Neuronal stem cell (in vitro differentiated cells): ENCODE measurements around the gene GINS1.

Experiments
- DNase-seq: peaks from one replicate; pipeline ENCODE4 v3.0.0-alpha.2; 2013; ENCODE audit warnings: low spot score
- H2AFZ ChIP-seq: one replicate; pipeline ENCODE4 v1.6.1; 2013; ENCODE audit warnings: mild to moderate bottlenecking, low read length, inconsistent platforms
- H2AK5ac ChIP-seq: 2 replicates; pipeline ENCODE4 v1.6.1; 2013; ENCODE audit warnings: low read depth, mild to moderate bottlenecking, inconsistent platforms, low read length, moderate library complexity, mixed read lengths
- H2BK120ac ChIP-seq: 2 replicates; pipeline ENCODE4 v1.6.1; 2013; ENCODE audit warnings: low read depth, mild to moderate bottlenecking, inconsistent platforms, low read length, moderate library complexity, mixed read lengths
- H2BK12ac ChIP-seq: one replicate; pipeline ENCODE4 v1.6.1; 2013; ENCODE audit warnings: low read length, inconsistent platforms
- H2BK15ac ChIP-seq: 2 replicates; pipeline ENCODE4 v1.6.1; 2013; ENCODE audit warnings: mild to moderate bottlenecking, low read length, inconsistent platforms, mixed read lengths
- H2BK5ac ChIP-seq: one replicate; pipeline ENCODE4 v1.6.1; 2013; ENCODE audit warnings: inconsistent platforms, mild to moderate bottlenecking, low read length, moderate library complexity
- H3K14ac ChIP-seq: one replicate; pipeline ENCODE4 v1.6.1; 2013; ENCODE audit warnings: low read length, inconsistent platforms
- H3K18ac ChIP-seq: 2 replicates; pipeline ENCODE4 v1.6.1; 2013; ENCODE audit warnings: low read length, inconsistent platforms
- H3K23ac ChIP-seq: 2 replicates; pipeline ENCODE4 v1.6.1; 2013; ENCODE audit warnings: low read depth, mild to moderate bottlenecking, mixed read lengths, low read length, inconsistent platforms; ENCODE audit not compliant: poor library complexity
- H3K27ac ChIP-seq: replicated peaks from 3 replicates; pipeline ENCODE4 v1.5.1; 2013; ENCODE audit warnings: low read length, inconsistent platforms
- H3K27me3 ChIP-seq, 3 experiments: 2 replicates each; pipeline ENCODE4 v1.6.1; 2013; ENCODE audit warnings: low read length in 3 of 3, mild to moderate bottlenecking in 2 of 3, inconsistent platforms in 1 of 3, low read depth in 1 of 3, mixed read lengths in 1 of 3, moderate library complexity in 1 of 3; ENCODE audit not compliant: control insufficient read depth in 3 of 3, insufficient read depth in 3 of 3
- H3K36me3 ChIP-seq, 2 donors: replicated peaks in 1 of 2; 2 replicates each; pipeline ENCODE4 v1.6.1; 2013; ENCODE audit warnings: low read length in 2 of 2; ENCODE audit not compliant: control insufficient read depth in 2 of 2, insufficient read depth in 2 of 2
- H3K4ac ChIP-seq: 2 replicates; pipeline ENCODE4 v1.6.1; 2013; ENCODE audit warnings: inconsistent platforms, mild to moderate bottlenecking, low read length, moderate library complexity
- H3K4me1 ChIP-seq, 2 donors: 1 replicate in 1 of 2; 2 replicates in 1 of 2; pipeline ENCODE4 v1.6.1; 2013; ENCODE audit warnings: low read length in 2 of 2, low read depth in 1 of 2; ENCODE audit not compliant: control insufficient read depth in 2 of 2, insufficient read depth in 1 of 2
- H3K4me2 ChIP-seq: one replicate; pipeline ENCODE4 v1.6.1; 2013; ENCODE audit warnings: mild to moderate bottlenecking, low read length, inconsistent platforms; ENCODE audit not compliant: insufficient read depth, poor library complexity, severe bottlenecking
- H3K4me3 ChIP-seq, 2 donors: 2 replicates each; pipeline ENCODE4 v1.5.1; 2013; ENCODE audit warnings: low read length in 2 of 2, mild to moderate bottlenecking in 2 of 2, inconsistent platforms in 1 of 2, moderate library complexity in 1 of 2
- H3K79me1 ChIP-seq: one replicate; pipeline ENCODE4 v1.6.1; 2013; ENCODE audit warnings: low read depth, mild to moderate bottlenecking, inconsistent platforms, low read length, moderate library complexity
- H3K9ac ChIP-seq: one replicate; pipeline ENCODE4 v1.6.1; 2013; ENCODE audit warnings: mild to moderate bottlenecking, low read depth, low read length, inconsistent platforms; ENCODE audit not compliant: poor library complexity
- H3K9me3 ChIP-seq, 2 donors: replicated peaks in 1 of 2; 2 replicates each; pipeline versions ENCODE3 to v1.6.1; 2013; ENCODE audit warnings: low read length in 2 of 2, mild to moderate bottlenecking in 2 of 2, inconsistent platforms in 1 of 2, low read depth in 1 of 2, mixed read lengths in 1 of 2, moderate library complexity in 1 of 2; ENCODE audit not compliant: control insufficient read depth in 2 of 2, insufficient read depth in 1 of 2
- H4K8ac ChIP-seq: one replicate; pipeline ENCODE4 v1.6.1; 2013; ENCODE audit warnings: low read depth, mild to moderate bottlenecking, inconsistent platforms, low read length, moderate library complexity
- H4K91ac ChIP-seq: one replicate; pipeline ENCODE4 v1.6.1; 2013; ENCODE audit warnings: low read length, low read depth, mild to moderate bottlenecking, inconsistent platforms; ENCODE audit not compliant: poor library complexity
- WGBS, 2 donors: extraction: QIAGEN DNeasy Blood & Tissue Kit; methylation state at CpG; one replicate each; pipeline ENCODE4 v1.1.7; 2013; ENCODE audit warnings: missing lambda C conversion rate in 2 of 2, mixed read lengths in 1 of 2; ENCODE audit not compliant: insufficient read length in 2 of 2, insufficient replicate concordance in 1 of 2; ENCODE audit errors: extremely low coverage in 2 of 2; 5-methylcytosine and 5-hydroxymethylcytosine counted together

GINS1 gene

DNA sequence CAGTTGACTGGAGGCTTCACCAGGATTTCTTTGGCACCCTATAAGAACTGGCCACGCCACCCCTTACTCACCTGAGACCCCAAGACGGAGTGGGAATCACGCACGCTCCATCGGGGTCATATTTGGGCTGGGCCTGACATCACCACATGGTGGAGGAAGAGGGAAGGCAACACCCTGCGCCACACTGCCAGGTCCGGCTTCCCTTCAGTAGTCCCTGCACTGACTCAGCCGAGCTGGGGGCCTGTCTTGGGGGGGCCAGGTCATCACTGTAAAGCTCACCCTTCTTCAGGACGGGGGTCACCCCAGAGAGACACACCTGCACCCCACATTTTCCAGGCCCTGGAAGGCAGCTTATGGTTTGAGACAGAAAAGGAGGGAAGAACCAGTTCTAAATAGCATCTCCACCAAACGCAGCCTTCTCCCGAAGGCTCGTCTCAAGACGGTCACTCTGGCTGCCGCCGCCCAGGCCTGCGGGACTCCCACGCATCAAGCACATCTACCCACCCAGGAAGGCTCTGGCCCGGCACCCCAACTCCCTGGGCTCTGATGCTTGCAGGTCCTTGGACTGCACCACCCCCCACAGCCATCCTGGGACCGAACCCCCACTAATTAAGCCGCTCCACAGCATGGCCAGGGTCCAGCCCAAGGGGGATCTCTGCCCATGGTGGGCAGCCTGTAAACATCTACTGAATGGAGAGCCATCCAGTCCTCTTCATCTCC lies 51.8 kb downstream of the GINS1 start:
- H3K4me2 ChIP-seq = no peak overlapping the region
- no peak overlapping the region for H2AK5ac ChIP-seq
- H4K91ac ChIP-seq = no peak overlapping the region
- no CpG with 5 or more reads among the region's 20 CpGs for WGBS, 2 donors
- no peak overlapping the region for H2BK12ac ChIP-seq
- H3K9ac ChIP-seq = peak overlapping the region; percentile 54
- H3K4me3 ChIP-seq = no peak overlapping the region
- DNase-seq = no peak
- no peaks in the 10 kb centered on the region for H3K9me3 ChIP-seq
- H2BK120ac ChIP-seq = no peak overlapping the region
- no peak overlapping the region for H3K27ac ChIP-seq
- no peaks in the 10 kb centered on the region for H3K27me3 ChIP-seq
- H3K79me1 ChIP-seq = peaks cover 5% of the 10 kb centered on the region
- peak overlapping the region; percentile 47 for H3K23ac ChIP-seq
- H3K14ac ChIP-seq = peak overlapping the region; percentile 49
- peak overlapping the region; percentile 35 for H2BK5ac ChIP-seq
- H3K4me1 ChIP-seq = no peaks in the 10 kb centered on the region
- no peak overlapping the region for H4K8ac ChIP-seq
- H2AFZ ChIP-seq = no peak overlapping the region
- no peak overlapping the region for H3K4ac ChIP-seq
- H3K18ac ChIP-seq = no peak overlapping the region
- H2BK15ac ChIP-seq = no peak overlapping the region
- H3K36me3 ChIP-seq = peaks cover 36 to 83% of the 10 kb centered on the region in 2 donors

GRCh38 chr20:25459916-25460535 lies 52.6 kb downstream of the GINS1 start:
- Histone ChIP-seq H3K14ac (no peak overlapping the region), H3K4me1 (no peaks in the 10 kb centered on the region), H4K8ac (no peak overlapping the region), H2BK5ac (peak overlapping the region; percentile 35), H3K9ac (peak overlapping the region; percentile 15), H2BK12ac (no peak overlapping the region), H3K36me3 (peaks cover 35 to 83% of the 10 kb centered on the region in 2 donors), H3K18ac (no peak overlapping the region), H3K4ac (no peak overlapping the region), H2AK5ac (no peak overlapping the region), H3K4me2 (no peak overlapping the region), H3K27ac (no peak overlapping the region), H3K79me1 (peaks cover 5% of the 10 kb centered on the region), H2AFZ (no peak overlapping the region), H2BK120ac (no peak overlapping the region), H3K9me3 (no peaks in the 10 kb centered on the region), H3K23ac (no peak overlapping the region), H3K27me3 (no peaks in the 10 kb centered on the region), H4K91ac (no peak overlapping the region), H2BK15ac (no peak overlapping the region), H3K4me3 (no peak overlapping the region)
- no CpG with 5 or more reads among the region's 12 CpGs for WGBS, 2 donors
- no peak for DNase-seq

GRCh38 chr20:25460566-25461280 lies 53.2 kb downstream of the GINS1 start:
- no peak overlapping the region for H3K4me2 ChIP-seq
- no peak overlapping the region for H2AK5ac ChIP-seq
- H3K18ac ChIP-seq = no peak overlapping the region
- peak overlapping the region; percentile 50 for H3K14ac ChIP-seq
- H3K79me1 ChIP-seq = peaks cover 5% of the 10 kb centered on the region
- H3K9ac ChIP-seq = peak overlapping the region; percentile 67
- H3K36me3 ChIP-seq = peaks cover 35 to 83% of the 10 kb centered on the region in 2 donors
- peak overlapping the region; percentile 69 for H3K23ac ChIP-seq
- no peaks in the 10 kb centered on the region for H3K27me3 ChIP-seq
- H2BK120ac ChIP-seq = no peak overlapping the region
- H4K91ac ChIP-seq = no peak overlapping the region
- H2BK12ac ChIP-seq = no peak overlapping the region
- no CpG with 5 or more reads among the region's 19 CpGs for WGBS, 2 donors
- H3K4me3 ChIP-seq = no peak overlapping the region
- H4K8ac ChIP-seq = no peak overlapping the region
- H3K9me3 ChIP-seq = no peaks in the 10 kb centered on the region
- no peaks in the 10 kb centered on the region for H3K4me1 ChIP-seq
- H2BK5ac ChIP-seq = peak overlapping the region; percentile 31
- DNase-seq = no peak
- H3K4ac ChIP-seq = no peak overlapping the region
- H3K27ac ChIP-seq = no peak overlapping the region
- no peak overlapping the region for H2AFZ ChIP-seq
- no peak overlapping the region for H2BK15ac ChIP-seq

DNA sequence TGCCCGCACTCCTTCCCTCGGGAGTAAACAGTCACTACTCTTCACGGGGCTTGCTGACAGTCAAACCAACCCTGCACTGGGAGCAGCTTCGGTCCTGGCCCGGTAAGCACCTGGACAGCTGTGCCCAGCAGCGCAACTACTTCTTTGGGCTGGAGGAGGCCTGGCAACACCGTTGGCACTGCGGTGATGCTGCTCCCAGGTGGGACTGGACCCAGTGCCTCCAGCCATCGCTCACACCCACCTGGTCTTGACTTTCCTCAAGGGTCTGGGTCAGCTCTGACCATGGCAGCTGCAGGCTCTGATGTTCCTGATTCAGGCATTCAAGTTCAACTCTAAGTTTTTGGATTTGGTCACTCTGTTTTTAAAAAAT lies 53.8 kb downstream of the GINS1 start:
- WGBS, 2 donors = no CpG with 5 or more reads among the region's 9 CpGs
- Histone ChIP-seq H3K27me3 (no peaks in the 10 kb centered on the region), H3K79me1 (peaks cover 5% of the 10 kb centered on the region), H3K9ac (peak overlapping the region; percentile 67), H3K18ac (no peak overlapping the region), H3K4me2 (no peak overlapping the region), H3K4me1 (no peaks in the 10 kb centered on the region), H3K4me3 (no peak overlapping the region), H2AFZ (no peak overlapping the region), H4K8ac (peak overlapping the region; percentile 77), H4K91ac (no peak overlapping the region), H2BK12ac (no peak overlapping the region), H3K23ac (peak overlapping the region; percentile 69), H3K27ac (no peak overlapping the region), H2BK120ac (no peak overlapping the region), H2AK5ac (no peak overlapping the region), H3K9me3 (no peaks in the 10 kb centered on the region), H3K36me3 (peaks cover 35 to 88% of the 10 kb centered on the region in 2 donors), H2BK15ac (no peak overlapping the region), H3K14ac (no peak overlapping the region), H2BK5ac (peak overlapping the region; percentile 31), H3K4ac (no peak overlapping the region)
- no peak for DNase-seq
